ENCODE data around the gene RAPGEF1.

The RAPGEF1 gene

DNA sequence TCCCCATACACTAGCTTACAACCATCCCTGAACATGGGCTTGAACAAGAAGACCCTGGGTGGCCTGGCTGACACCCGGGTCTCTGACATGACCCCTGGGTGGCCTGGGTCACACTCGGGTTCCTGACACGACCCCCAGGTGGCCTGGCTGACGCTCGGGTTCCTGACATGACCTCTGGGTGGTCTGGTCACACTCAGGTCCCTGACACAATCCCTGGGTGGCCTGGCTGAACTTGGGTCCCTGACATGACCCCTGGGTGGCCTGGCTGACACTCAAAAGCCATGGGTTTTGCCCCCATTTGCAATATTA is 156.6 kb downstream of the RAPGEF1 start:
- no peak for TF ChIP-seq EZH2phosphoT487 (IDR thresholded peaks at IDR 0.05; ENCODE audit: low read length)
- Histone ChIP-seq H3K36me3 (replicated peaks; ENCODE audit: insufficient read depth, low read length) (peaks cover 3% of the 10 kb centered on the region; the same call in 1 of the 2 replicates), H3K4me1 (ENCODE audit: low read length) (no peaks in the 10 kb centered on the region), H3K9ac (ENCODE audit: low read length) (no peak overlapping the region), H3K79me2 (ENCODE audit: low read length) (no peaks in the 10 kb centered on the region), H3K9me3 (replicated peaks; ENCODE audit: insufficient read depth, low read length) (no peaks in the 10 kb centered on the region), H3K27ac (ENCODE audit: low read length) (no peak overlapping the region), H2AFZ (ENCODE audit: low read length) (no peak overlapping the region), H4K20me1 (ENCODE audit: insufficient read depth, low read length) (no peaks in the 10 kb centered on the region; the same call in 1 of the 2 replicates), H3K4me3 (ENCODE audit: low read length) (no peak overlapping the region), H3K4me2 (ENCODE audit: low read depth, low read length) (no peak overlapping the region), H3F3A (ENCODE audit: insufficient read depth, low read length) (no peaks in the 10 kb centered on the region), H3K27me3 (replicated peaks; ENCODE audit: insufficient read depth, low read length) (no peaks in the 10 kb centered on the region), H3K9me2 (replicated peaks; ENCODE audit: insufficient read depth, low read length) (no peaks in the 10 kb centered on the region)
- no peak for DNase-seq

DNA sequence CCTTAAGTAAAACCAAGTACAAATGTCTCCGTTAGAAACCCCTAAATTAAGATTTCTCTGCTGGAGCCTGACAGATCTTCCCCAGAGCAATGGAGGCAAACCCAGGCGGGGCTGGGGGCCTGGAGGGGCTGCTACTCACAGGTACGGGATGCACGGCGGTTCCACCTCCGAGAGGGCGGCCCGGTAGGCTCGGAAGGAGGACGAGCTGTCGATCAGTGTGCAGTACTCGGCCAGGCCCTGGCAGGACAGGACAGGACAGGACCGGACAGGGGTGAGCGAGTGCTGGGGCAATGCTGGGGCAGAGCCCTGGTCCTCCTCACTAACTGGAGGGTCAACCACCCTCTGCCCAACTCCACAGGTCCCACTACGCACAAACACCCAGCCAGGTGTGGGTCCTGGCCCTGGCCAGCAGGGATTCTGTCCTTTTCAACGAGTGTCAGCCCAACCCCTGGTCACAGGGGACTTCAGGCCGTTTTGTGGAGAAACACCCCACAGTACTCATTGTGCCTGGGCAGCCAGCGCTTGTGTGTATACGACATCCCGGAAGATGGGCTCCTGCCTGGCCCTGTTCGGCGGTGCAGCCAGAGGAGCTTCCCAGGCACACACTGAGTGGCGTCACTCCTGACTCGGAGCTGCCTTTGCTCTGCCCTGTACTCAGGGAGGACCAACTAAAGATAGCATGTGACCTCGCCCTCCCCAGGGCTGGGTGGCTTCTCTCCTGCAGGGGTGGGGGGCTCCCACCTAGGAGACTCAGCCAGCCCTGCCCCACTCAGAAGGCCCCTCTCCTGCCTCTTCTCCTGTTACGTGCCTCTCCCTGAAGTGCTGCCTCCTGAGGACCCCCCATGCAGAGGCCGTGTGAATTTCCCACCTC is 157.2 kb downstream of the RAPGEF1 start:
- Histone ChIP-seq H3K27me3 (replicated peaks; ENCODE audit: insufficient read depth, low read length) (no peaks in the 10 kb centered on the region), H3K4me3 (ENCODE audit: low read length) (no peak overlapping the region), H3K9me3 (replicated peaks; ENCODE audit: insufficient read depth, low read length) (no peaks in the 10 kb centered on the region), H3F3A (ENCODE audit: insufficient read depth, low read length) (no peaks in the 10 kb centered on the region), H3K27ac (ENCODE audit: low read length) (no peak overlapping the region), H3K36me3 (replicated peaks; ENCODE audit: insufficient read depth, low read length) (peaks cover 3% of the 10 kb centered on the region; the same call in 1 of the 2 replicates), H3K9me2 (replicated peaks; ENCODE audit: insufficient read depth, low read length) (no peaks in the 10 kb centered on the region), H4K20me1 (ENCODE audit: insufficient read depth, low read length) (no peaks in the 10 kb centered on the region; the same call in 1 of the 2 replicates), H3K9ac (ENCODE audit: low read length) (no peak overlapping the region), H2AFZ (ENCODE audit: low read length) (no peak overlapping the region), H3K79me2 (ENCODE audit: low read length) (no peaks in the 10 kb centered on the region), H3K4me1 (ENCODE audit: low read length) (no peaks in the 10 kb centered on the region), H3K4me2 (ENCODE audit: low read depth, low read length) (no peak overlapping the region)
- TF ChIP-seq, protein P1, sequence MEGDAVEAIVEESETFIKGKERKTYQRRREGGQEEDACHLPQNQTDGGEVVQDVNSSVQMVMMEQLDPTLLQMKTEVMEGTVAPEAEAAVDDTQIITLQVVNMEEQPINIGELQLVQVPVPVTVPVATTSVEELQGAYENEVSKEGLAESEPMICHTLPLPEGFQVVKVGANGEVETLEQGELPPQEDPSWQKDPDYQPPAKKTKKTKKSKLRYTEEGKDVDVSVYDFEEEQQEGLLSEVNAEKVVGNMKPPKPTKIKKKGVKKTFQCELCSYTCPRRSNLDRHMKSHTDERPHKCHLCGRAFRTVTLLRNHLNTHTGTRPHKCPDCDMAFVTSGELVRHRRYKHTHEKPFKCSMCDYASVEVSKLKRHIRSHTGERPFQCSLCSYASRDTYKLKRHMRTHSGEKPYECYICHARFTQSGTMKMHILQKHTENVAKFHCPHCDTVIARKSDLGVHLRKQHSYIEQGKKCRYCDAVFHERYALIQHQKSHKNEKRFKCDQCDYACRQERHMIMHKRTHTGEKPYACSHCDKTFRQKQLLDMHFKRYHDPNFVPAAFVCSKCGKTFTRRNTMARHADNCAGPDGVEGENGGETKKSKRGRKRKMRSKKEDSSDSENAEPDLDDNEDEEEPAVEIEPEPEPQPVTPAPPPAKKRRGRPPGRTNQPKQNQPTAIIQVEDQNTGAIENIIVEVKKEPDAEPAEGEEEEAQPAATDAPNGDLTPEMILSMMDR (IDR thresholded peaks at IDR 0.05; ENCODE audit: low read length), result no peak
- TF ChIP-seq EZH2 (optimal IDR thresholded peaks at IDR 0.05; ENCODE audit: low read depth, low read length) (no peak), EZH2phosphoT487 (IDR thresholded peaks at IDR 0.05; ENCODE audit: low read length) (no peak)
- DNase-seq, result no peak

DNA sequence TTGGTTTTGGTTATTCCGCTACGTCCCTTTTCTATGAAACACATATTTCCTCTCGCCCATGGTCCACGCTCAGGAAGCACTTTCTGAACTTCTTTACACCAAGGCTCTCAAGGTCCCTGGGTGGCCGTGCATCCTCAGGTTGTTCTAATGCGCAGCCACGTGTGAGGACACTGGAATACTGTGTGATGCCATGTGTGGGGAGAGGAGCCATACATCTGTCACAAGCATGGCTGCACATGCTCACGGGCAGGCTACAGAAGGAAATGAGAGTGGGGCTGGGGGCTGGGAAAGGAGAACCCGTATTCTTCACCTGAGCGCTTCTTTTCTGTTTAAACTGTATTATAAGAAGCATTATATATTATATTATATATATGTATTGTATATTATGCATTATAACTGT is 157.8 kb downstream of the RAPGEF1 start:
- Histone ChIP-seq H3K27me3 (replicated peaks; ENCODE audit: insufficient read depth, low read length) (no peaks in the 10 kb centered on the region), H3F3A (ENCODE audit: insufficient read depth, low read length) (no peaks in the 10 kb centered on the region), H2AFZ (ENCODE audit: low read length) (no peak overlapping the region), H3K79me2 (ENCODE audit: low read length) (no peaks in the 10 kb centered on the region), H3K36me3 (replicated peaks; ENCODE audit: insufficient read depth, low read length) (peaks cover 3% of the 10 kb centered on the region; the same call in 1 of the 2 replicates), H3K9ac (ENCODE audit: low read length) (no peak overlapping the region), H3K27ac (ENCODE audit: low read length) (no peak overlapping the region), H3K4me3 (ENCODE audit: low read length) (no peak overlapping the region), H3K9me3 (replicated peaks; ENCODE audit: insufficient read depth, low read length) (no peaks in the 10 kb centered on the region), H3K4me2 (ENCODE audit: low read depth, low read length) (no peak overlapping the region), H4K20me1 (ENCODE audit: insufficient read depth, low read length) (no peaks in the 10 kb centered on the region; the same call in 1 of the 2 replicates), H3K4me1 (ENCODE audit: low read length) (no peaks in the 10 kb centered on the region), H3K9me2 (replicated peaks; ENCODE audit: insufficient read depth, low read length) (no peaks in the 10 kb centered on the region)
- TF ChIP-seq, protein P1 (IDR thresholded peaks at IDR 0.05; ENCODE audit: low read length), result no peak
- TF ChIP-seq EZH2 (optimal IDR thresholded peaks at IDR 0.05; ENCODE audit: low read depth, low read length) (no peak), EZH2phosphoT487 (IDR thresholded peaks at IDR 0.05; ENCODE audit: low read length) (no peak)
- DNase-seq, result no peak

DNA sequence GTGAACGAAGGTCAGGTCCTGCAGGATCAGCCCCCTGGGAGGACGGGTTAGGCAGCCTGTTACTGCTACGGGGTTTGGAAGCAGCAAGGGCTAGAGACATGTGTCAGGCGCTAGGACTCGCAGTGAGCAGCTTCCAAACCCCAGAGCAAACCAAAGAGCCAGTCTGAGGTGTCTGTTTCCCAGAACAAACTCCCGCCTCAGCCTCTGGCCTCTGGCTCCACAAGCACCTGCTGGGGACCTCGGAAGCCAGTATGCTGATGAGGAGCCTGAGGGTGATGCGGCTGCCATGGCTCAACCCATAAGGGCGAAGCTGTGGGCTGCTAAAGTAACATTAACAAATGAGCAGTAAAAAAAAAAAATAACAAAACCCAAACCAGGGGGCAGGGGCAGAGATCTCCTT is 159.5 kb downstream of the RAPGEF1 start:
- Histone ChIP-seq H3K79me2 (ENCODE audit: low read length) (no peaks in the 10 kb centered on the region), H3K9ac (ENCODE audit: low read length) (no peak overlapping the region), H3K4me2 (ENCODE audit: low read depth, low read length) (no peak overlapping the region), H3K4me3 (ENCODE audit: low read length) (no peak overlapping the region), H3K9me2 (replicated peaks; ENCODE audit: insufficient read depth, low read length) (no peaks in the 10 kb centered on the region), H3K4me1 (ENCODE audit: low read length) (no peaks in the 10 kb centered on the region), H3K27ac (ENCODE audit: low read length) (no peak overlapping the region), H3K9me3 (replicated peaks; ENCODE audit: insufficient read depth, low read length) (no peaks in the 10 kb centered on the region), H4K20me1 (ENCODE audit: insufficient read depth, low read length) (no peaks in the 10 kb centered on the region; the same call in 1 of the 2 replicates), H3K27me3 (replicated peaks; ENCODE audit: insufficient read depth, low read length) (no peaks in the 10 kb centered on the region), H2AFZ (ENCODE audit: low read length) (no peak overlapping the region), H3F3A (ENCODE audit: insufficient read depth, low read length) (no peaks in the 10 kb centered on the region), H3K36me3 (replicated peaks; ENCODE audit: insufficient read depth, low read length) (peaks cover 3% of the 10 kb centered on the region; the same call in 1 of the 2 replicates)
- TF ChIP-seq, protein P1 (IDR thresholded peaks at IDR 0.05; ENCODE audit: low read length), result no peak
- TF ChIP-seq EZH2phosphoT487 (IDR thresholded peaks at IDR 0.05; ENCODE audit: low read length), result no peak
- TF ChIP-seq EZH2 (optimal IDR thresholded peaks at IDR 0.05; ENCODE audit: low read depth, low read length), result no peak
- no peak for DNase-seq
